HG02981 (cell line): ENCODE measurements around the gene MCM6.
A peak's percentile ranks its signal among the peaks of the same experiment; 100 is the strongest.
"Not testable (repeated sequence)": the region's sequence is repeated elsewhere in the genome, so short reads cannot be mapped to it uniquely, and the experiment has no call there.

Experiments used
- ATAC-seq: cut with Tn5 transposase; IDR thresholded peaks from one replicate; pipeline ENCODE4 v1.9.1; 2021; ENCODE audit warnings: mild to moderate bottlenecking, moderate library complexity; ENCODE audit not compliant: unreplicated experiment

MCM6 gene

GRCh38 chr2:135876066-135876711 lies at the start of gene MCM6:
Gene MCM6, minus strand, starts transcription at chr2:135876443. Its CDS starts 78 bp downstream, at chr2:135876365.
- ATAC-seq = peak; percentile 95

DNA sequence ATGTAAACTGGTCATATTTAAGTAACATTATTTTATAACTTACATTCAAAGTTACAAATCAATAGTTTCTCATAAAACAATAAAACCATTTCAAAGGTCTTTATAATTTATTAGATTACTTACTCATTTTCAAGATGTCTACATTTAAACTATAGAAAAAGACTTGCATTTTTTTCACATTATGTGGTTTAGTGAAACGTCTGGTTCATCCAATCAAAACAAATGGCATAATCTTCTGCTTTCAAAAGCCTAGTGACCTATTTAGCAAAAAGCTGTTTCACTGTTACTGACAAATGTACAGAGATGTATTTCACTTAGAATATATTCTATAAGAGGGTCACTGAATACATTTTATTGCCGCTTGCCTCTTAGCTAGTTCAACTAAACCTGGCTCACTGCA lies 49.3 kb upstream of the MCM6 start:
- no peak for ATAC-seq

- no peak for ATAC-seq
Measured at GRCh38 chr2:135916207-135916606, 40.0 kb upstream of the MCM6 start.

GRCh38 chr2:135914485-135914884 lies 38.2 kb upstream of the MCM6 start:
- no peak for ATAC-seq

GRCh38 chr2:135913727-135914365 lies 37.6 kb upstream of the MCM6 start:
- no peak for ATAC-seq

GRCh38 chr2:135909976-135910375 lies 33.7 kb upstream of the MCM6 start:
- ATAC-seq = no peak

- no peak for ATAC-seq
Measured at GRCh38 chr2:135905679-135906078, 29.4 kb upstream of the MCM6 start.

GRCh38 chr2:135904341-135904989 lies 28.2 kb upstream of the MCM6 start:
- ATAC-seq = no peak

DNA sequence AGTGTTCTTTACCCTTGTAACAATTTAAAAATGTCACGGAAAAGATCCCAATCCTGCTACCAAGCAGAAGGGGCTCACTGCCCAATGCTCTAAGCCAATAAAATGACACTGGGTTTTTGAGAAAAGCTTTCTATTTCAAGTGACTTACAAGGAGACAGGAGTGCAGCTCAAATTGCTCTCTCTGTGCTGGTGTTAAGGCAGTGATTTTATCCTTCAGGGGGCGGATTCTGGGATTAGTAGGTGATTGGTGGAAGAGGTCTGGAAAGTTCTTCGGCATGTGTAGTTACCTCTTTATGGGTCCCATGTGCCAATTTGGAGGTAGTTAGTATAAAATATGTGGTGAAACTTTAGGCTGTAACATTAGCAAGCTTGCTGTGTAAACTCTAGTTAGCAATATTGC lies 27.4 kb upstream of the MCM6 start:
- no peak for ATAC-seq

GRCh38 chr2:135899567-135899966 lies 23.3 kb upstream of the MCM6 start:
- no peak for ATAC-seq

DNA sequence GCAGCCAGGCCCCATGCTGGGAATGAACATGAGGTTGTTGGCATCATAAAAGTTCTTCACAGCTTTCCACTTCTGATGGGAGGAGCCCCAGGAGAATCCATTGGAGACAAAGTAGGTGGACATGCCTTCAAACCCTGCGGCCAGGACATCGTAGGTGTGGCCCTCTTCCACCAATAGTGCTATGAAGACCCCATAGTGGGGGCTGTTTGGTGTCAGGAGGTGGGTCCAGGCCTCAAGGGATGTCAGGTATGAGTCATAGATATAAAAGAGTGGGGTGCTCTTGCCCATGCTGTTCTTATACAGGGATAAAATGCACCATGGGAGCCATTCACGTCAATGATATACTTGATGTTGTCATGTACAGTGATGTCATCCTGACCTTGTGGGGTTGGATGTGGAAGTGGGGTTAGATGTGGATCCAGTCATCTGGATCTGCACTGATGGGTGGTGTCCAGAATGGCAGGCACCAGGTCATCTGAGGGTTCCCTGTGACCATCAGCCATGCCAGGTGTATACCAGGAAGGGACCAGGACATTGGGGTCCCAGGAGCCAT lies 22.1 kb upstream of the MCM6 start:
- ATAC-seq = no peak

DNA sequence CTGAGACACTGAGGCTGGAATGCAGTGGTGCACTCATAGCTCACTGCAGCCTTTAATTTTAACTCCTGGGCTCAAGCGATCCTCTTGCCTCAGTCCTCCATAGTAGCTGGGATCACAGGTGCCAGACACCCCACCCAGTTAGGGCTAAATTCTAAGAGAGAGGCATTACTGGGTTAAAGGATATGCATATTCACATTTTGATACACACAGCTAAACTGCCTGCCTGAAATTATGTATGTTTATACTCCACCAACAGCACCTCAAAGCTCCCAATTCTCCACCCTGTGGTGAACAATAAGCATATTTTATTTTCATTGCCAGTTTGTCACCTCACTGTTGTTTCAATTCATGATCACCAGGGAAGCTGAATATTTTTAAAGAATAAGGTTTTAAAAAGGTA lies 18.7 kb upstream of the MCM6 start:
- no peak for ATAC-seq

- no peak for ATAC-seq
Measured at GRCh38 chr2:135893374-135893794, 17.1 kb upstream of the MCM6 start.

GRCh38 chr2:135890835-135891234 lies 14.6 kb upstream of the MCM6 start:
- ATAC-seq = no peak

DNA sequence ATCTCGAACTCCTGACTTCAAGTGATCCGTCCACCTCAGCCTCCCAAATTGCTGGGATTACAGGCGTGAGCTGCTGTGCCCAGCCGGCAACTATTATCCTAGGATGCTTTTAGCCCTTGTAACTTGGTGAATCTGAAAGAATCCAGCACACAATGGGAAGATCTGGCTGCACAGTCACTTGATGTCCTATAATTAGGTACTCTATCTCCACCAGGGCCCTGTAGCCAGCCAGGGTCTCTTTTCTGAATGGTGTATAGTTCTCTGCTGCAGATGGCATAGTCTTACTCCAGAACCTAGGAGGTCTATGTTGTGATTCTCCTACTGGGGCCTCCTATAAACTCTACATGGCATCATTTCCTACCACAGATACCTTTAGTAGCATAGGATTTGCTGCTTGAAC lies 13.9 kb upstream of the MCM6 start:
- no peak for ATAC-seq

GRCh38 chr2:135888587-135888986 lies 12.3 kb upstream of the MCM6 start:
- not testable (repeated sequence) for ATAC-seq

- no peak for ATAC-seq
Measured at GRCh38 chr2:135885709-135886108, 9.5 kb upstream of the MCM6 start.

GRCh38 chr2:135882415-135882814 lies 6.2 kb upstream of the MCM6 start:
- no peak for ATAC-seq

DNA sequence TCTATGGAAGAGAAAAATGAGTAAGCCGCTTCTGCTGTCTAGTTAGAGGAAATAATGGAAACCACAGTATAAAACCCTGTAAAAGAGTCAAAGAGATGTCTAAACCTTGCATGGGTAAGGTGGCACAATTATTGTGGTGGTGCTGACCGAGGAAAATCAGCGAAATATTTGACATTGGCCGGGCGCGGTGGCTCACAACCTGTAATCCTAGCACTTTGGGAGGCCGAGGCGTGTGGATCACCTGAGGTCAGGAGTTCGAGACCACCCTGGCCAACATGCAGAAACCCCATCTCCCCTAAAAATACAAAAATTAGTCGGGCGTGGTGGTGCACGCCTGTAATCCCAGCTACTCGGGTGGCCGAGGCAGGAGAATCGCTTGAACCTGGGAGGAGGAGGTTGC lies 527 bp upstream of the MCM6 start:
- peak; percentile 1 for ATAC-seq

GRCh38 chr2:135875491-135876065 lies 665 bp downstream of the MCM6 start:
- ATAC-seq = peak; percentile 65

DNA sequence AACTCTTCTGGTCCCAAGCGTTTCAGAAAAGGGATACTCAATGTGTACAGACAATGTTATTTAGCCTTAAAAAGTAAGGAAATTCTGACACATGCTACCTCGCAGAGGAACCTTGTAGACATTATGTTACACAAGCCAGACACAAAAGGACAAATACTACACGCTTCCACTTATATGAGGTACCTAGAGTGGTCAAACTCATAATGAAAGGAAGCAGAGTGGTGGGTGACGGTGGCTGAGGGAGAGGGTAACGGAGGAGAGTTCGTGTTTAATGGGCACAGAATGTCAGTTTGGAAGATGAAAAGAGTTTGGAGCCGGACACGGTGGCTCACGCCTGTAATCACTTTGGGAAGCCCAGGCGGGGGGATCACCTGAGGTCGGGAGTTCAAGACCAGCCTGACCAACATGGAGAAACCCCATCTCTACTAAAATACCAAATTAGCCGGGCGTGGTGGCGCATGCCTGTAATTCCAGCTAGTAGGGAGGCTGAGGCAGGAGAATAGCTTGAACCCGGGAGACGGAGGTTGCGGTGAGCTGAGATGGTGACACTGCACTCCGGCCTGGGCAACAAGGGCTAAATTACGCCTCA lies 1.4 kb downstream of the MCM6 start:
- no peak for ATAC-seq
